Measurements from ENCODE around the gene BTD. TPM values are rescaled to one million over a fixed set of nuclear protein-coding genes. Genes with fewer than 3 reads are reported as not detected.

Gene BTD, protein sequence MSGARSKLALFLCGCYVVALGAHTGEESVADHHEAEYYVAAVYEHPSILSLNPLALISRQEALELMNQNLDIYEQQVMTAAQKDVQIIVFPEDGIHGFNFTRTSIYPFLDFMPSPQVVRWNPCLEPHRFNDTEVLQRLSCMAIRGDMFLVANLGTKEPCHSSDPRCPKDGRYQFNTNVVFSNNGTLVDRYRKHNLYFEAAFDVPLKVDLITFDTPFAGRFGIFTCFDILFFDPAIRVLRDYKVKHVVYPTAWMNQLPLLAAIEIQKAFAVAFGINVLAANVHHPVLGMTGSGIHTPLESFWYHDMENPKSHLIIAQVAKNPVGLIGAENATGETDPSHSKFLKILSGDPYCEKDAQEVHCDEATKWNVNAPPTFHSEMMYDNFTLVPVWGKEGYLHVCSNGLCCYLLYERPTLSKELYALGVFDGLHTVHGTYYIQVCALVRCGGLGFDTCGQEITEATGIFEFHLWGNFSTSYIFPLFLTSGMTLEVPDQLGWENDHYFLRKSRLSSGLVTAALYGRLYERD
- polyA plus RNA-seq (2012; ENCODE audit: insufficient read length, low read depth), result 3.2 TPM

DNA sequence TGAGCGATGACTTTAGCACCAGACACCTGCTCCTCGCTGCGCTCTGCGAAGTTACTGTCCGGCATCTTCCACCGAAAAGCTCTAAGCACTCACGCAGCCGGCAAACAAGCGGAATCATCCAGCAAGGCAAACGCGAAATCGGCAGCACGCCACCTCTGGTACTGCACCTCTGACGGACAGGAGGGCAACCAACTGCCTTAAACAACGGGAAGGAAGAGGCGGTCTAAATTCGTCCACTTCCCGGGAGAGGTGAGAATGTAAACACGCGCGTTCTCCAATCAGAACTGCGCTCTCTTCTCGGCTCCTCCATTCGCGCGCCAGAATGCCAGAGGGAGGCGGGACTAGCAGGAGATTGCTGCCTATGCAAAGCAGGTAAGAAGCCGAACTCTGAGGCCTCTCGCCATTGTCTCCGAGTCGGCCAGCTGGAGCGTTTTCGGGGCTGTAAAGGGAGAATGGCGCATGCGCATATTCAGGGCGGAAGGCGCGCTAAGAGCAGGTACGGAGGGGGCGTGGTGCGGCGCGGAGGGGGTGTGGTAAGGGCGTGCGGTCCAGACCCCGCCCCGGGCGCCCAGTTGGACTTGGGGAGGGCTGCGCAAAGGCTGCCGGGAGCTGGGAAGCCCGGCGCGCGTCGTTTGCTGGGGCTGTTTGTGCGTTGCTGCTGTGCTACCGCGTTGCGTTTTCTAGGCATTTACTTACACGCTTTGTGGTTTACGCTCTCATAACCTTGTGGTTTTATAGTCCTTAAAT lies at the start of gene BTD, which contains the start of gene HACL1:
BTD (plus strand) TSS at position 347 of the 747 bp plus-strand sequence. CDS start 33,695 bp downstream, outside the sequence.
HACL1 (minus strand) TSS at position 171 of the 747 bp plus-strand sequence; CDS start at position 65, 106 bp downstream.
- TF ChIP-seq, protein P1, sequence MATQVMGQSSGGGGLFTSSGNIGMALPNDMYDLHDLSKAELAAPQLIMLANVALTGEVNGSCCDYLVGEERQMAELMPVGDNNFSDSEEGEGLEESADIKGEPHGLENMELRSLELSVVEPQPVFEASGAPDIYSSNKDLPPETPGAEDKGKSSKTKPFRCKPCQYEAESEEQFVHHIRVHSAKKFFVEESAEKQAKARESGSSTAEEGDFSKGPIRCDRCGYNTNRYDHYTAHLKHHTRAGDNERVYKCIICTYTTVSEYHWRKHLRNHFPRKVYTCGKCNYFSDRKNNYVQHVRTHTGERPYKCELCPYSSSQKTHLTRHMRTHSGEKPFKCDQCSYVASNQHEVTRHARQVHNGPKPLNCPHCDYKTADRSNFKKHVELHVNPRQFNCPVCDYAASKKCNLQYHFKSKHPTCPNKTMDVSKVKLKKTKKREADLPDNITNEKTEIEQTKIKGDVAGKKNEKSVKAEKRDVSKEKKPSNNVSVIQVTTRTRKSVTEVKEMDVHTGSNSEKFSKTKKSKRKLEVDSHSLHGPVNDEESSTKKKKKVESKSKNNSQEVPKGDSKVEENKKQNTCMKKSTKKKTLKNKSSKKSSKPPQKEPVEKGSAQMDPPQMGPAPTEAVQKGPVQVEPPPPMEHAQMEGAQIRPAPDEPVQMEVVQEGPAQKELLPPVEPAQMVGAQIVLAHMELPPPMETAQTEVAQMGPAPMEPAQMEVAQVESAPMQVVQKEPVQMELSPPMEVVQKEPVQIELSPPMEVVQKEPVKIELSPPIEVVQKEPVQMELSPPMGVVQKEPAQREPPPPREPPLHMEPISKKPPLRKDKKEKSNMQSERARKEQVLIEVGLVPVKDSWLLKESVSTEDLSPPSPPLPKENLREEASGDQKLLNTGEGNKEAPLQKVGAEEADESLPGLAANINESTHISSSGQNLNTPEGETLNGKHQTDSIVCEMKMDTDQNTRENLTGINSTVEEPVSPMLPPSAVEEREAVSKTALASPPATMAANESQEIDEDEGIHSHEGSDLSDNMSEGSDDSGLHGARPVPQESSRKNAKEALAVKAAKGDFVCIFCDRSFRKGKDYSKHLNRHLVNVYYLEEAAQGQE (IDR thresholded peaks at IDR 0.05; ENCODE audit: insufficient read depth in 1 of 2, low read depth in 2 of 2, low read length in 2 of 2), result no peak
- TF ChIP-seq SIN3A (IDR thresholded peaks at IDR 0.05; ENCODE audit: borderline replicate concordance, insufficient read depth, low read length) (peak; percentile 39; the same call in 1 of the 2 replicates), TAF1 (IDR thresholded peaks at IDR 0.05; ENCODE audit: borderline replicate concordance, insufficient read depth, low read length) (peak; percentile 41; the same call in 1 of the 2 replicates), FOXP2 (optimal IDR thresholded peaks at IDR 0.05; ENCODE audit: borderline replicate concordance, extremely low read depth, extremely low read length, insufficient read depth) (peak; percentile 47), POLR2AphosphoS5 (IDR thresholded peaks at IDR 0.05; ENCODE audit: low read depth, low read length) (peak; percentile 92)

DNA sequence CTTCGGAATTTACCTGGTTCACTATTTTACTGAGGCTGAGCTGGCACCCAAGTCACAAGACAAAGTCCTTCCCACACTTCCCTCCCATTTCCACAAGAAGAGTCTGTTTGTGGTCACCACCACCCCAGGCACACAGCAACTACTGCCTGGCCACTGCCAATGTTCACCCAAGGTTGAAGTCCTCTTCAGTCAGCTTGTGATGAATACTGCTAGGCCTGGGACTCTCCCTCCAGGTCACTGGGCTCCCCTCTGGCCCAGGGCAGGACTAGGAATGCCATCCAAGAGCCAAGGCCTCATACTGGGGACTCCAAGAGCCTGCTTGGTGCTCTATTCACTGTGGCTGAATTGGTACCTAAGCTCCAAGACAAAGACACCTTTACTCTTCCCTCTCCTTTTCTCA lies 49.6 kb upstream of the BTD start:
- TF ChIP-seq SIN3A (IDR thresholded peaks at IDR 0.05; ENCODE audit: borderline replicate concordance, insufficient read depth, low read length) (no peak), POLR2AphosphoS5 (IDR thresholded peaks at IDR 0.05; ENCODE audit: low read depth, low read length) (no peak), TAF1 (IDR thresholded peaks at IDR 0.05; ENCODE audit: borderline replicate concordance, insufficient read depth, low read length) (no peak), FOXP2 (optimal IDR thresholded peaks at IDR 0.05; ENCODE audit: borderline replicate concordance, extremely low read depth, extremely low read length, insufficient read depth) (no peak)
- TF ChIP-seq, protein P1 (IDR thresholded peaks at IDR 0.05; ENCODE audit: insufficient read depth in 1 of 2, low read depth in 2 of 2, low read length in 2 of 2), result no peak

DNA sequence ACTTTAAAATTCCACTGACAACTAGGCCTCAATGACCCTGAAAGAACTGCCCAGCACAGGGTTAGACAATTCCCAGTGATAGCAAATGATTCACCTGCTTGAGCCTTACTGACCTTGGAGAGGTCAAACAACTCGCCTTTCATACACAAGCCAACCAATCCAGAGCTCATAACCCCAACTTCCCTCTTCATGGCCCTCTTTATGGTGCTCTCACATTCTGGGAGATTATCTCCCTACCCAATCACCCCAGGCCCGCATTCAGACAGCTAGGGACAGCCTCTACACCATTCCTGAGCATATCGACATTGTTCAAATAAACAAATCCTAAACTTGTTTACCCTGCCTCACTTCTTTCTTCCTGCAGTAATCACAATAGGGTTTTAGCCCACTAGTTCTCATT lies 47.8 kb upstream of the BTD start:
- TF ChIP-seq SIN3A (IDR thresholded peaks at IDR 0.05; ENCODE audit: borderline replicate concordance, insufficient read depth, low read length) (no peak), POLR2AphosphoS5 (IDR thresholded peaks at IDR 0.05; ENCODE audit: low read depth, low read length) (no peak), TAF1 (IDR thresholded peaks at IDR 0.05; ENCODE audit: borderline replicate concordance, insufficient read depth, low read length) (no peak), FOXP2 (optimal IDR thresholded peaks at IDR 0.05; ENCODE audit: borderline replicate concordance, extremely low read depth, extremely low read length, insufficient read depth) (no peak)
- TF ChIP-seq, protein P1 (IDR thresholded peaks at IDR 0.05; ENCODE audit: insufficient read depth in 1 of 2, low read depth in 2 of 2, low read length in 2 of 2), result no peak

DNA sequence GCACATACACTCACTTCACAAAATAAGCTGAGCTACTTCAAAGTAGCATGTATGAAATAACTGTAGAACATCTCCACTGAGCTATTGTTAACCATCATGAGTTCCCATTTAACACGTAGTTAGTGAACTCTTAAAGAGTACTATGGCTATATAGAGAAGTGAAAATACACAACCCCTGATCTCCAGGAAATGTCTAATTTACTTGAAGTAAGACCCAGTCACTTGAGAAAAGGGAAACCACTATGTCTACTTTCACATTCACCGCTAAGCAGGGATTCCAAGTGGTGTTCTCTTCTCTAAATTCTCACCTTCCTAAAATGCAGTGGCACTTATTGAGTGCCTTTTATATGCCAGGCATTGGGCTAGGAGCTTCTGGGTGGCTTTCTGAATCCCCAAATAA lies 45.0 kb upstream of the BTD start:
- TF ChIP-seq SIN3A (IDR thresholded peaks at IDR 0.05; ENCODE audit: borderline replicate concordance, insufficient read depth, low read length) (no peak), TAF1 (IDR thresholded peaks at IDR 0.05; ENCODE audit: borderline replicate concordance, insufficient read depth, low read length) (no peak), POLR2AphosphoS5 (IDR thresholded peaks at IDR 0.05; ENCODE audit: low read depth, low read length) (no peak), FOXP2 (optimal IDR thresholded peaks at IDR 0.05; ENCODE audit: borderline replicate concordance, extremely low read depth, extremely low read length, insufficient read depth) (no peak)
- TF ChIP-seq, protein P1 (IDR thresholded peaks at IDR 0.05; ENCODE audit: insufficient read depth in 1 of 2, low read depth in 2 of 2, low read length in 2 of 2), result no peak
